Cardiac fibroblast (primary cell): ENCODE data around the gene KCNQ1OT1.

Source experiments
- DNase-seq, 2 donors: peaks; one replicate each; pipeline versions ENCODE4 v3.0.0 to v3.0.0-alpha.2; 2010; ENCODE audit warnings: low read depth in 2 of 2
- H3K4me3 ChIP-seq, 2 donors: replicated peaks in 1 of 2; 1 replicate in 1 of 2; 2 replicates in 1 of 2; pipeline ENCODE4 v1.5.1; 2011; ENCODE audit warnings: low read depth in 2 of 2, low read length in 2 of 2, mild to moderate bottlenecking in 2 of 2, moderate library complexity in 1 of 2
- TF ChIP-seq, protein P1 (sequence below): IDR thresholded peaks from one replicate; pipeline ENCODE4 v1.5.1; 2011; ENCODE audit warnings: low read depth, mild to moderate bottlenecking, low read length, inconsistent platforms

KCNQ1OT1 gene

DNA sequence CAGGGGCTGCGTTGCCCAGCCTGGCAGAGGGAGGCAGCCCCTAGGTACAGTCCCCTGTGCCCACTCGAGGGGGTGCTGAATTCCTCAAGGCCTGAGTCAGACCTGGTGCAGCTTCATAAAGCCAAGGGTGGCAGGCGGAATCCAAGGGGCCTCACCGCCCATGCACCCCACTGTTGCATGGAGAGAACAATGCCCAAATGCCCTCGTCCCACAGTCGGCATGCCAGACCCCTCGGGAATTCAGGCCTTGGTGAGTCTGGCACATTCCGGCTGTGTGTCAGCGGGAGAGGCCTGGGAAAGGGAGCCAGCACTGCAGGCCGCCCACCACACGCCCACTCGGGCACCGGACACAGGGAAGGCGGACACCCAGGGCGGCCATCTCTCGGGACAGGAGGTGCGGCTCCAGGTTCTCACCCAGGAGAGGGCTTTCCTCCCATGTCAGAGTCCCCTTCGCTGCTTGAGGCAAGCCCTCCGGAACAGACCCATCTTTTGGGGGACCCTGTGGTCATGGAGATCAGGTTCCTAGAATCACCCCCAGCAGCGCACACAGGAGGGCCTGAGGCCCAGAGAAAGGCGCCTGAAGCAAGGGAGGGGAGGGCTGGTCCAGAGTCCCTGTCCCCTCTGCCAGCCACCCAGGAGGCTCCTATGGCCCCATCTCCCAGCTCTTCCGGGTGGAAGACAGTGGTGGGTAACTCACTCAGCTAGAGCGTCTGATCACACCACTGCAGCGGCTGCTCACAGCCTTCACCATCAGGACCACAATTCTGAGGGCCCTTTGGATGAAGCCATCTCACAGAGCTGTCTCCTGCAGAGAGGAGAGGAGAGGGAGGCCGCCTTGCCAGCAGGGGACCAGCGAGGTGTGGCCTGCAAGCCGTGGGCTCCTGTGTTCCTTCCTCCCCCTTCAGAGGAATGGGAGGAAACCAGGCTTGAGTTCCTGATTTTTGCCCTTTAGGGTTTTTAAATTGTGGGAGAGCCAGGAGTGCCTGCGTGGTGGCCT, 31.6 kb upstream of the KCNQ1OT1 start:
- DNase-seq, result no peak
- H3K4me3 ChIP-seq, result no peak overlapping the region
- TF ChIP-seq, protein P1, sequence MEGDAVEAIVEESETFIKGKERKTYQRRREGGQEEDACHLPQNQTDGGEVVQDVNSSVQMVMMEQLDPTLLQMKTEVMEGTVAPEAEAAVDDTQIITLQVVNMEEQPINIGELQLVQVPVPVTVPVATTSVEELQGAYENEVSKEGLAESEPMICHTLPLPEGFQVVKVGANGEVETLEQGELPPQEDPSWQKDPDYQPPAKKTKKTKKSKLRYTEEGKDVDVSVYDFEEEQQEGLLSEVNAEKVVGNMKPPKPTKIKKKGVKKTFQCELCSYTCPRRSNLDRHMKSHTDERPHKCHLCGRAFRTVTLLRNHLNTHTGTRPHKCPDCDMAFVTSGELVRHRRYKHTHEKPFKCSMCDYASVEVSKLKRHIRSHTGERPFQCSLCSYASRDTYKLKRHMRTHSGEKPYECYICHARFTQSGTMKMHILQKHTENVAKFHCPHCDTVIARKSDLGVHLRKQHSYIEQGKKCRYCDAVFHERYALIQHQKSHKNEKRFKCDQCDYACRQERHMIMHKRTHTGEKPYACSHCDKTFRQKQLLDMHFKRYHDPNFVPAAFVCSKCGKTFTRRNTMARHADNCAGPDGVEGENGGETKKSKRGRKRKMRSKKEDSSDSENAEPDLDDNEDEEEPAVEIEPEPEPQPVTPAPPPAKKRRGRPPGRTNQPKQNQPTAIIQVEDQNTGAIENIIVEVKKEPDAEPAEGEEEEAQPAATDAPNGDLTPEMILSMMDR, result no peak

DNA sequence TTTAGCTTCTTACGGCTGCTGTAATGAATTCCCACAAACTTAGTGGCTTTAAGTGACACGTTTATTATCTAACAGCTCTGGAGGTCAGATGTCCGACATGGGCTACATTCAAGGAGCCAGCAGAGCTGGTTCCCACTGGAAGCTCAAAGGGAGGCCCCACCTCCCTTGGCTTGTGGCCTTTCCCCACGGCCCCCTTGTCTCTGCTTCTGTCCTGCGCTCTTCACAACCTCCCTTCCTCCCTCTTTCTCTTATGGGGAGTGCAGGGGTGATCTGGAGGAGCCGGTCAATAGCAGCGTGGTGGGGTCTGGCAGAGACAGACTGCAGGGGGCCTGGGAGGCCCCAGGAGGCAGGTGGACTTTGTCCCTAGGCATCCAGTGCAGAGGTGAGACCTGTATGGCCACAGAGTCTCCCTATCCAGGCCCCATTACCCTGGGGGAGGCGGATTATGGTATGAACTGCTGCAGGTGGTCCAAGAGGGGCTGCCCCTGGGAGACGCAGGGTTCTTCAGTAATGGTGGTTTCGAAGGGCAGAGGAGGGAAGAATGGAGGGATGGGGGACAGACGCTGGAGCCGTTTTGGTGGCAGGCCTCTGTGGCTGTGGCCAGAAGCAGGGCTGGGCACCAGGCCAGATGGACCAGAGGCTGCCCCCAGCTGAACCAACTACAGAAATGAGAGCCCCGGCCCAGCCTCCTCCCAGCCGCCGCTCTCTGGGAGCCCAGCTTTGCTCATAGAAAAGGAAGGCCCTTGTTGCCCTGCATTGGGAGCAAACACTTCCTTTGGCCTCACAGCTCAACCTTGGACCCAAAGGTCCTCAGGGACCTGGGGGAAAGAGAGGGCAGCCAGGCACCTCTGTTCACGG, 30.7 kb upstream of the KCNQ1OT1 start:
- peak in 1 of 2 donors; percentile 20 for DNase-seq
- TF ChIP-seq, protein P1, result no peak
- no peak overlapping the region for H3K4me3 ChIP-seq

DNA sequence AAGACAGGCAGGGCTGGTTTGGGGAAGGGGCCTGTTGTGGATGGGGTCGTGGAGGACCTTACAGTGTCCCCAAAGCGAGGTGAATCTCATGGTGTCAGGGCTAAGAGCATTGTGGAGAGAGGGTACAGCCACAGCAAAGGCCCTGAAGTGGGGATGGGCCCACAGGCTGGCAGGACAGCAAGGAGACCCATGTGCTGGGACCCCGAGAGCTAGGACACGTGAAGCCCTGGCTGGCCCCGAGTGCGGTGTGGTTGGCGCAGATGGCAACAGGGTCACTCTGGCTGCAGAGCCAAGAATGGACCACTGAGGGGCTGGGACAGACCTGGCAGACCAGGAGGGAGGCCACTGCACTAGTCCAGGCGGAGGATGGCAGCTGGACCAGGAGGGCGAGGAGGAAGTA, 30.0 kb upstream of the KCNQ1OT1 start:
- no peak for DNase-seq
- no peak overlapping the region for H3K4me3 ChIP-seq
- TF ChIP-seq, protein P1, result no peak

DNA sequence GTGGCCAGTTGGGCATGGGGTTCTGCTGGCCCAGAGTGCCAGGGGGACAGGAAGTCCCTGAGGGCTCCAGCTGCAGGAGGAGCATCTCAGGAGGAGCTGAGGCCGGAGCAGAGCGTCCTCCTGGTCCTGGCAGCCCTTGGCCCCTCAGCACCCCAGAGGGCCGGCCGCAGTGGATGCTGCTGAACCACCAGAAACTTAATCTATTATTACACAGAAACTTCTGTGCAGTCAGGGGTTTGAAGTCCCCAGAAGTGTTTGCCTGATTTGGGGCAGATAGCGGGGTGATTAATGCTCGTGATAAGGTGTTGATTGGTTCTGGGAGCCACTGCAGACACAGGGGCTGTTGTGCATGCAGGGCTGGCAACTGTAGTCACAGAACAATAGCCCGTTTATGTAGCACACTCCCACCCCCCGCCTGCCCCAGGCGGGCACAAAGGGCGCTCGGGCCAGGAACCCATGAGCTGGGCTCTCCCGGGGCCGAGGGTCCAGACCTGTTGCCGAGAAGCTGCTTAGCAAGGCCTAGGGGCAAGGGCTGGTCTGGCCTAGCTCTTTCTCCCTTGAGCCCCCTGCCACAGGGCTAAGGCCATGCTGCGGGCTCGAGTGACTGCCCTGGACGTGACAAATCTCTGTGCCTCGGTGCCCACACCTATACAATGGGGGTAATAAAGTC, 29.0 kb upstream of the KCNQ1OT1 start:
- no peak for DNase-seq
- TF ChIP-seq, protein P1, result no peak
- no peak overlapping the region for H3K4me3 ChIP-seq

DNA sequence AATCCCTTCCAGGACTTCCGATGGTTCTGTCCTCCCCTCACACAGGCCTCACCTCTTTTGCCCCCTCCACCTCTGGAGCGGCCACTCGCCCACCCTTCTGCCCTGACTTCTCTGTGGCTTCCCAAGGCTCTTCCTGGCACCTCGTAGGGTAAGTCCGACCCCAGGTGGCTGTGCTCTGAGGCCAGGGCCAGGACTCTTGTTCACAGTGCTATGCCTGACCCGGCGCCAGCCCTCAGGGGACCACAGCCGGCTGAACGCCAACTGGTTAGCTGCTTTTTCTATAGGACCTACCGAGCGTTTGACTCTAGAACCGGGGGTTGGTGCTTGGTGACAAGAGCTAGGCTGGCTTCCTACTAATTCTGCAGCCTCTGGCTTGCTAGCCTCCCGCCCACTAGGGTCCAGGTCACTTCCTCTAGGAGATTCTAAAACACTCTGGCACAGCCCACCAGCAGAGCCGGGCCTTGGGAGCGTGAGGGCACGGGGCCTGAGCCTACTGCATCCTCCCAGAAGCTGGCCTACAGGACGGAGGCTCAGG, 28.4 kb upstream of the KCNQ1OT1 start:
- no peak overlapping the region for H3K4me3 ChIP-seq

More for the DNA sequence above, 28.4 kb upstream of the KCNQ1OT1 start:
- no peak for DNase-seq
- TF ChIP-seq, protein P1, result no peak
